HCT116 (cell line): ENCODE data around the gene GPA33. TPM values are rescaled to one million over a fixed set of nuclear protein-coding genes. Genes with fewer than 3 reads are reported as not detected.

ENCODE experiments used
- ATAC-seq: fragments of 200-7000 bp; cut with Tn5 transposase; 2 replicates; pipeline ENCODE4 v1.9.1; 2020; ENCODE audit warnings: mild to moderate bottlenecking, moderate library complexity
- BruUV-seq: library from RNA; stranded (reverse); fragments of 400-500 nt; replicated peaks from 2 replicates; lab custom pipeline; 2021; lab: Mats Ljungman, UMichigan
- CTCF ChIA-PET: fragments of 300-600 bp; sonication (Branson Sonifier 250); formaldehyde crosslinking; loops from one replicate; lab custom pipeline; 2021; ENCODE audit warnings: antibody characterized with exemption; lab: Charles Lee
- POLR2A ChIA-PET: fragments of 300-600, 350-600 bp; sonication (Branson Sonifier 250); formaldehyde crosslinking; loops from one replicate; lab custom pipeline; 2021; ENCODE audit warnings: antibody characterized with exemption; lab: Charles Lee
- RAD21 ChIA-PET, 2 experiments: fragments of 300-600 bp; sonication (Branson Sonifier 250); formaldehyde crosslinking; loops; one replicate each; lab custom pipeline; 2023; ENCODE audit warnings: low total read pairs in 2 of 2; ENCODE audit not compliant: uncharacterized antibody in 2 of 2, unreplicated experiment in 2 of 2, low non-redundant PET in 1 of 2; lab: Charles Lee
- DNase-seq: peaks from one replicate; pipeline ENCODE4 v3.0.0-alpha.2; 2010; ENCODE audit warnings: low read depth, low spot score
- H2AFZ ChIP-seq: fragments of 200-600 bp; shearing (Covaris generic), sonication (generic); 2 replicates; pipeline ENCODE4 v1.6.1; 2017; ENCODE audit warnings: low read depth, mixed run types, mixed read lengths, antibody characterized with exemption, low read length; ENCODE audit not compliant: poor library complexity, severe bottlenecking
- H3K27ac ChIP-seq: 2 replicates; pipeline ENCODE4 v1.5.1; 2012; ENCODE audit warnings: low read depth, low read length
- H3K27me3 ChIP-seq: fragments of 200-600 bp; sonication (generic); 2 replicates; pipeline ENCODE4 v1.6.1; 2016; ENCODE audit warnings: mixed run types, low read length, mixed read lengths; ENCODE audit not compliant: insufficient read depth
- H3K36me3 ChIP-seq, 2 experiments: fragments of 200-500 bp in 1 of 2; fragments of 200-600 bp in 1 of 2; sonication (Bioruptor generic) in 1 of 2; sonication (generic) in 1 of 2; 2 replicates each; pipeline versions ENCODE4 v1.5.1 to v1.6.1; 2014 to 2016; ENCODE audit warnings: low read length in 2 of 2, inconsistent platforms in 1 of 2, mixed read lengths in 1 of 2, mixed run types in 1 of 2; ENCODE audit not compliant: insufficient read depth in 2 of 2, control insufficient read depth in 1 of 2
- H3K4me1 ChIP-seq, 2 experiments: fragments of 200-600 bp in 1 of 2; sonication (generic) in 1 of 2; 2 replicates each; pipeline versions ENCODE4 v1.5.1 to v1.6.1; 2012 to 2017; ENCODE audit warnings: low read length in 2 of 2, inconsistent platforms in 1 of 2, mild to moderate bottlenecking in 1 of 2, mixed read lengths in 1 of 2, mixed run types in 1 of 2, moderate library complexity in 1 of 2; ENCODE audit not compliant: insufficient read depth in 2 of 2, control insufficient read depth in 1 of 2
- H3K4me2 ChIP-seq: fragments of 200-600 bp; sonication (generic); 2 replicates; pipeline ENCODE4 v1.6.1; 2017; ENCODE audit warnings: mixed run types, low read length, mixed read lengths
- H3K4me3 ChIP-seq, 2 experiments: fragments of 200-600 bp in 1 of 2; sonication (generic) in 1 of 2; replicated peaks in 1 of 2; 2 replicates each; pipeline ENCODE4 v1.5.1; 2011 to 2016; ENCODE audit warnings: low read length in 2 of 2, control low read depth in 1 of 2, low read depth in 1 of 2, mild to moderate bottlenecking in 1 of 2, mixed read lengths in 1 of 2, mixed run types in 1 of 2
- H3K79me2 ChIP-seq: fragments of 200-600 bp; sonication (generic); 2 replicates; pipeline ENCODE4 v1.6.1; 2017; ENCODE audit warnings: mild to moderate bottlenecking, mixed run types, low read length, moderate library complexity, mixed read lengths; ENCODE audit not compliant: insufficient read depth
- H3K9ac ChIP-seq: fragments of 200-600 bp; sonication (generic); 2 replicates; pipeline ENCODE4 v1.6.1; 2016; ENCODE audit warnings: low read length, mixed read lengths
- H3K9me2 ChIP-seq: fragments of 200-600 bp; sonication (generic), shearing (Covaris generic); 2 replicates; pipeline ENCODE4 v1.6.1; 2017; ENCODE audit warnings: mixed run types, mild to moderate bottlenecking, moderate library complexity; ENCODE audit not compliant: insufficient read depth
- H3K9me3 ChIP-seq, 2 experiments: fragments of 200-500 bp in 1 of 2; fragments of 200-600 bp in 1 of 2; sonication (Bioruptor generic) in 1 of 2; sonication (generic) in 1 of 2; 2 replicates each; pipeline ENCODE4 v1.6.1; 2014 to 2017; ENCODE audit warnings: low read length in 2 of 2, mixed read lengths in 2 of 2, inconsistent platforms in 1 of 2, low read depth in 1 of 2, mild to moderate bottlenecking in 1 of 2, mixed run types in 1 of 2, moderate library complexity in 1 of 2; ENCODE audit not compliant: control insufficient read depth in 1 of 2, insufficient read depth in 1 of 2
- H4K20me1 ChIP-seq: fragments of 200-600 bp; sonication (generic), shearing (Covaris generic); 2 replicates; pipeline ENCODE4 v1.6.1; 2017; ENCODE audit warnings: mixed run types, mild to moderate bottlenecking, moderate library complexity; ENCODE audit not compliant: insufficient read depth
- CBX3 ChIP-seq: IDR thresholded peaks from 2 replicates; pipeline ENCODE4 v1.6.1; 2012; ENCODE audit warnings: low read depth
- EGR1 ChIP-seq: IDR thresholded peaks from 2 replicates; pipeline ENCODE4 v1.6.1; 2012; ENCODE audit warnings: low read depth
- ELF1 ChIP-seq: IDR thresholded peaks from 2 replicates; pipeline ENCODE4 v1.6.1; 2012; ENCODE audit warnings: low read depth, borderline replicate concordance
- EZH2 ChIP-seq: fragments of 200-600 bp; sonication (generic); IDR thresholded peaks from 2 replicates; pipeline ENCODE4 v1.6.1; 2017; ENCODE audit warnings: antibody characterized with exemption, mixed run types
- EZH2phosphoT487 ChIP-seq: fragments of 200-600 bp; IDR thresholded peaks from 2 replicates; pipeline ENCODE4 v1.6.1; 2018; ENCODE audit warnings: antibody characterized with exemption, borderline replicate concordance
- FOSL1 ChIP-seq: IDR thresholded peaks from 2 replicates; pipeline ENCODE4 v1.6.1; 2012; ENCODE audit warnings: low read depth
- JUND ChIP-seq: IDR thresholded peaks from 2 replicates; pipeline ENCODE4 v1.6.1; 2012
- POLR2AphosphoS5 ChIP-seq: IDR thresholded peaks from 2 replicates; pipeline ENCODE4 v1.6.1; 2011; ENCODE audit warnings: mild to moderate bottlenecking, low read depth, low read length, moderate library complexity
- RAD21 ChIP-seq: IDR thresholded peaks from 2 replicates; pipeline ENCODE4 v1.6.1; 2012; ENCODE audit warnings: low read depth, mild to moderate bottlenecking
- SIN3A ChIP-seq: IDR thresholded peaks from 2 replicates; pipeline ENCODE4 v1.6.1; 2012; ENCODE audit warnings: low read depth
- SP1 ChIP-seq: IDR thresholded peaks from 2 replicates; pipeline ENCODE4 v1.6.1; 2012; ENCODE audit warnings: low read depth
- SRF ChIP-seq: IDR thresholded peaks from 2 replicates; pipeline ENCODE4 v1.6.1; 2012; ENCODE audit warnings: low read depth
- TCF7L2 ChIP-seq: IDR thresholded peaks from 2 replicates; pipeline ENCODE4 v1.7.0; 2011; ENCODE audit warnings: borderline replicate concordance, inconsistent platforms; ENCODE audit not compliant: insufficient read depth, insufficient read length; ENCODE audit errors: extremely low read depth
- YY1 ChIP-seq: IDR thresholded peaks from 2 replicates; pipeline ENCODE4 v1.6.1; 2011; ENCODE audit warnings: low read length, low read depth, moderate library complexity, mild to moderate bottlenecking; ENCODE audit not compliant: insufficient replicate concordance; ENCODE audit errors: extremely low read depth
- ZFX ChIP-seq: fragments of 450-650 bp; IDR thresholded peaks from 2 replicates; pipeline ENCODE4 v1.6.1; 2017
- ZNF274 ChIP-seq: fragments of 200-500 bp; sonication (Bioruptor generic); IDR thresholded peaks from 2 replicates; pipeline ENCODE4 v1.6.1; 2014; ENCODE audit warnings: mild to moderate bottlenecking, low read depth, low read length, inconsistent platforms
- intact Hi-C: fragments of 100-400 bp; cut with micrococcal nuclease; formaldehyde crosslinking; loops from 2 replicates; pipeline ENCODE4 v1.10.0; 2022
- total RNA-seq: library from RNA; stranded (reverse); gene quantifications from one replicate; pipeline ENCODE4 v1.2.1, GENCODE V29; 2021; ENCODE audit not compliant: unreplicated experiment
- TF ChIP-seq, protein P1 (sequence below): IDR thresholded peaks from 2 replicates; pipeline ENCODE4 v1.6.1; 2012
- TF ChIP-seq, protein P2 (sequence below): IDR thresholded peaks from 2 replicates; pipeline ENCODE4 v1.6.1; 2011; ENCODE audit warnings: mild to moderate bottlenecking, low read length, moderate library complexity; ENCODE audit not compliant: insufficient replicate concordance; ENCODE audit errors: extremely low read depth
- TF ChIP-seq, protein P3 (sequence below): IDR thresholded peaks from 2 replicates; pipeline ENCODE4 v1.6.1; 2012; ENCODE audit warnings: low read depth
- TF ChIP-seq, protein P4 (sequence below), 3 experiments: fragments of 200-600 bp in 1 of 3; sonication (generic) in 1 of 3; IDR thresholded peaks in 2 of 3; conservative IDR thresholded peaks in 1 of 3; 2 replicates each; pipeline ENCODE4 v1.5.1; 2012 to 2017; ENCODE audit warnings: low read depth in 2 of 3, low read length in 2 of 3, antibody characterized with exemption in 1 of 3, borderline replicate concordance in 1 of 3, control low read depth in 1 of 3, mild to moderate bottlenecking in 1 of 3, mixed read lengths in 1 of 3, mixed run types in 1 of 3, moderate library complexity in 1 of 3; ENCODE audit not compliant: insufficient read depth in 1 of 3

GPA33 gene
- total RNA-seq, 1 experiment from 2014 or later: 0.22 TPM

DNA sequence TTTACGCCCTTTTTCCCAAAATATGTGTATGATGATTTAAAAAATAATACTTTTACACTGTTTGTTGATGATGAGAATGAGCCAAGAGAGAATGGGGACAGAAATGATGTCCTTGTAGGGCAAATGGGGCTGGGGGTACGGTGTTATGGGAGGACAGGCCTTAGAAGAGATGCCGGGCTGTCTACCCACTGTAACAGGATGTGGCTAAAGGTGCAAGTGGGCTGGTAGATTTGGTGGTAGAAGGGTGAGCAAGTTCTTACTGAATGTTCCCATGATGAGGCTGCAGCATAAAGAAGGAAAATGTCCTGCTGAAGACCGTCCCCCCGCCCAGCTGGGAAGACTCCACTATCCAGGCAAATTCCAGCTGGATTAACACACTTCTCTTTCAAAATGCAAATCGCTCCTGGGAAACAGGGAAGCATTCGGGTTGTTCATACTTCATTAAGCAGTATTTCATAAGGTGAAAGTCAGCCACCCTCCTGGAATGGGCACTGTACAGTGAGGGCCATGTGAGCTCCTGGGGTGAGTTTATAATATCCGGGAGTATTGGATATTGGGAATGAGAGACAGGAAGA is 14.0 kb downstream of the GPA33 start:
- ATAC-seq (no peak), DNase-seq (no peak)
- Histone ChIP-seq H3K4me3 (no peak overlapping the region), H3K9me3 (no peaks in the 10 kb centered on the region), H3K4me2 (no peak overlapping the region), H3K4me1 (peaks cover 0 to 8% of the 10 kb centered on the region in 2 experiments; a peak in 2 of 4 replicates), H2AFZ (no peak overlapping the region), H4K20me1 (no peaks in the 10 kb centered on the region), H3K9ac (no peak overlapping the region), H3K9me2 (no peaks in the 10 kb centered on the region), H3K36me3 (no peaks in the 10 kb centered on the region), H3K79me2 (no peaks in the 10 kb centered on the region), H3K27me3 (no peaks in the 10 kb centered on the region)
- ChIA-PET RAD21 (no interaction called here), CTCF (no interaction called here), POLR2A (no interaction called here)
- intact Hi-C loops: no loop called here
- no TSS peak for BruUV-seq
- no peak for TF ChIP-seq EZH2
- TF ChIP-seq CBX3: no peak
- no peak for TF ChIP-seq POLR2AphosphoS5
- TF ChIP-seq EGR1: no peak
- TF ChIP-seq YY1: no peak
- TF ChIP-seq RAD21: no peak
- TF ChIP-seq JUND: no peak
- TF ChIP-seq ZNF274: no peak
- TF ChIP-seq SP1: no peak
- TF ChIP-seq, protein P1, sequence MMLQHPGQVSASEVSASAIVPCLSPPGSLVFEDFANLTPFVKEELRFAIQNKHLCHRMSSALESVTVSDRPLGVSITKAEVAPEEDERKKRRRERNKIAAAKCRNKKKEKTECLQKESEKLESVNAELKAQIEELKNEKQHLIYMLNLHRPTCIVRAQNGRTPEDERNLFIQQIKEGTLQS: no peak
- no peak for TF ChIP-seq FOSL1
- TF ChIP-seq, protein P2, sequence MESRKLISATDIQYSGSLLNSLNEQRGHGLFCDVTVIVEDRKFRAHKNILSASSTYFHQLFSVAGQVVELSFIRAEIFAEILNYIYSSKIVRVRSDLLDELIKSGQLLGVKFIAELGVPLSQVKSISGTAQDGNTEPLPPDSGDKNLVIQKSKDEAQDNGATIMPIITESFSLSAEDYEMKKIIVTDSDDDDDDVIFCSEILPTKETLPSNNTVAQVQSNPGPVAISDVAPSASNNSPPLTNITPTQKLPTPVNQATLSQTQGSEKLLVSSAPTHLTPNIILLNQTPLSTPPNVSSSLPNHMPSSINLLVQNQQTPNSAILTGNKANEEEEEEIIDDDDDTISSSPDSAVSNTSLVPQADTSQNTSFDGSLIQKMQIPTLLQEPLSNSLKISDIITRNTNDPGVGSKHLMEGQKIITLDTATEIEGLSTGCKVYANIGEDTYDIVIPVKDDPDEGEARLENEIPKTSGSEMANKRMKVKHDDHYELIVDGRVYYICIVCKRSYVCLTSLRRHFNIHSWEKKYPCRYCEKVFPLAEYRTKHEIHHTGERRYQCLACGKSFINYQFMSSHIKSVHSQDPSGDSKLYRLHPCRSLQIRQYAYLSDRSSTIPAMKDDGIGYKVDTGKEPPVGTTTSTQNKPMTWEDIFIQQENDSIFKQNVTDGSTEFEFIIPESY: no peak
- no peak for TF ChIP-seq ELF1
- TF ChIP-seq SRF: no peak
- TF ChIP-seq, protein P3, sequence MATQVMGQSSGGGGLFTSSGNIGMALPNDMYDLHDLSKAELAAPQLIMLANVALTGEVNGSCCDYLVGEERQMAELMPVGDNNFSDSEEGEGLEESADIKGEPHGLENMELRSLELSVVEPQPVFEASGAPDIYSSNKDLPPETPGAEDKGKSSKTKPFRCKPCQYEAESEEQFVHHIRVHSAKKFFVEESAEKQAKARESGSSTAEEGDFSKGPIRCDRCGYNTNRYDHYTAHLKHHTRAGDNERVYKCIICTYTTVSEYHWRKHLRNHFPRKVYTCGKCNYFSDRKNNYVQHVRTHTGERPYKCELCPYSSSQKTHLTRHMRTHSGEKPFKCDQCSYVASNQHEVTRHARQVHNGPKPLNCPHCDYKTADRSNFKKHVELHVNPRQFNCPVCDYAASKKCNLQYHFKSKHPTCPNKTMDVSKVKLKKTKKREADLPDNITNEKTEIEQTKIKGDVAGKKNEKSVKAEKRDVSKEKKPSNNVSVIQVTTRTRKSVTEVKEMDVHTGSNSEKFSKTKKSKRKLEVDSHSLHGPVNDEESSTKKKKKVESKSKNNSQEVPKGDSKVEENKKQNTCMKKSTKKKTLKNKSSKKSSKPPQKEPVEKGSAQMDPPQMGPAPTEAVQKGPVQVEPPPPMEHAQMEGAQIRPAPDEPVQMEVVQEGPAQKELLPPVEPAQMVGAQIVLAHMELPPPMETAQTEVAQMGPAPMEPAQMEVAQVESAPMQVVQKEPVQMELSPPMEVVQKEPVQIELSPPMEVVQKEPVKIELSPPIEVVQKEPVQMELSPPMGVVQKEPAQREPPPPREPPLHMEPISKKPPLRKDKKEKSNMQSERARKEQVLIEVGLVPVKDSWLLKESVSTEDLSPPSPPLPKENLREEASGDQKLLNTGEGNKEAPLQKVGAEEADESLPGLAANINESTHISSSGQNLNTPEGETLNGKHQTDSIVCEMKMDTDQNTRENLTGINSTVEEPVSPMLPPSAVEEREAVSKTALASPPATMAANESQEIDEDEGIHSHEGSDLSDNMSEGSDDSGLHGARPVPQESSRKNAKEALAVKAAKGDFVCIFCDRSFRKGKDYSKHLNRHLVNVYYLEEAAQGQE: no peak
- TF ChIP-seq SIN3A: no peak
- no peak for TF ChIP-seq TCF7L2
- TF ChIP-seq, protein P4, sequence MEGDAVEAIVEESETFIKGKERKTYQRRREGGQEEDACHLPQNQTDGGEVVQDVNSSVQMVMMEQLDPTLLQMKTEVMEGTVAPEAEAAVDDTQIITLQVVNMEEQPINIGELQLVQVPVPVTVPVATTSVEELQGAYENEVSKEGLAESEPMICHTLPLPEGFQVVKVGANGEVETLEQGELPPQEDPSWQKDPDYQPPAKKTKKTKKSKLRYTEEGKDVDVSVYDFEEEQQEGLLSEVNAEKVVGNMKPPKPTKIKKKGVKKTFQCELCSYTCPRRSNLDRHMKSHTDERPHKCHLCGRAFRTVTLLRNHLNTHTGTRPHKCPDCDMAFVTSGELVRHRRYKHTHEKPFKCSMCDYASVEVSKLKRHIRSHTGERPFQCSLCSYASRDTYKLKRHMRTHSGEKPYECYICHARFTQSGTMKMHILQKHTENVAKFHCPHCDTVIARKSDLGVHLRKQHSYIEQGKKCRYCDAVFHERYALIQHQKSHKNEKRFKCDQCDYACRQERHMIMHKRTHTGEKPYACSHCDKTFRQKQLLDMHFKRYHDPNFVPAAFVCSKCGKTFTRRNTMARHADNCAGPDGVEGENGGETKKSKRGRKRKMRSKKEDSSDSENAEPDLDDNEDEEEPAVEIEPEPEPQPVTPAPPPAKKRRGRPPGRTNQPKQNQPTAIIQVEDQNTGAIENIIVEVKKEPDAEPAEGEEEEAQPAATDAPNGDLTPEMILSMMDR (IDR thresholded peaks at IDR 0.05 in 2 of 3, conservative IDR thresholded peaks at IDR 0.05 in 1 of 3; ENCODE audit: borderline replicate concordance in 1 of 3, insufficient read depth in 1 of 3, low read depth in 2 of 3, low read length in 2 of 3): no peak
- no peak for TF ChIP-seq ZFX
- no peak for TF ChIP-seq EZH2phosphoT487
- TF ChIP-seq, all 23 proteins: peak for 0
- no peak overlapping the region for H3K27ac ChIP-seq
